Esophagus squamous epithelium (tissue), 4 donors: ENCODE results near the gene UACA.

Experiments used
- CTCF ChIP-seq, 6 experiments: fragments of 450-650 bp in 4 of 6; fragments of 200-600 bp in 2 of 6; sonication (generic) in 2 of 6; IDR thresholded peaks; one replicate each; pipeline ENCODE4 v1.5.1; 2016 to 2019; ENCODE audit warnings: antibody characterized with exemption in 6 of 6, mild to moderate bottlenecking in 4 of 6, moderate library complexity in 4 of 6
- POLR2A ChIP-seq, 4 donors: fragments of 450-650 bp; IDR thresholded peaks; one replicate each; pipeline ENCODE4 v1.6.1; 2017; ENCODE audit warnings: antibody characterized with exemption in 4 of 4, mild to moderate bottlenecking in 4 of 4, moderate library complexity in 3 of 4

- TF ChIP-seq CTCF (IDR thresholded peaks at IDR 0.05) (no peak), POLR2A (IDR thresholded peaks at IDR 0.05) (no peak)
These were observed 152.1 kb downstream of the UACA start for GRCh38 chr15:70611286-70611685.
